MM.1S (cell line): ENCODE results near the gene ACTR2.

Experiments used
- EZH2 ChIP-seq: fragments of 300-600 bp; sonication (generic); optimal IDR thresholded peaks from 2 replicates; pipeline ENCODE3; 2017; ENCODE audit warnings: low read depth, mild to moderate bottlenecking, antibody characterized with exemption, low read length, mixed read lengths
- EZH2phosphoT487 ChIP-seq: fragments of 300-600 bp; sonication (generic); IDR thresholded peaks from 2 replicates; pipeline ENCODE4 v1.6.1; 2018; ENCODE audit warnings: antibody characterized with exemption, low read length
- TF ChIP-seq, protein P1 (sequence below): fragments of 300-600 bp; sonication (generic); IDR thresholded peaks from 2 replicates; pipeline ENCODE4 v1.5.1; 2016; ENCODE audit warnings: antibody characterized with exemption, low read length, mixed read lengths

DNA sequence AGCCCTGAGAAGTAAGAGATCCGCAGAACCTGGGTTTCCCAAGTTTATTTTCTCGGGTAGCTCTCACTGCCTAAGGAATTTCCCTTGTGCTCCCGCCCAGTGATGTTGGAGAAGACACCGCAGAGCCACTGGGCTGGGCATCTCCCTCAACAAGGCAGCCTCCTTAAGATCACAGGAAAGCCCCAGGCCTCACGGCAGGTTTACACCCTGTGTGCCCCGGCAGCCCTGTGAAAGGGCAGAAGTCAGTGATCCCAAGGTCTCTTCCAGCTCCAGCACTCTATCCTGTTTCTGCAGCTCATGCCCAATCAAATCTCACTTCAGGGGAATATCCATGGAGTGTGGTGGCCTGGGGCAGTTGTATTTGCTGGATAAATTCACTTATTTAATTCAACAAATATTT lies 66.5 kb downstream of the ACTR2 start:
- TF ChIP-seq, protein P1, sequence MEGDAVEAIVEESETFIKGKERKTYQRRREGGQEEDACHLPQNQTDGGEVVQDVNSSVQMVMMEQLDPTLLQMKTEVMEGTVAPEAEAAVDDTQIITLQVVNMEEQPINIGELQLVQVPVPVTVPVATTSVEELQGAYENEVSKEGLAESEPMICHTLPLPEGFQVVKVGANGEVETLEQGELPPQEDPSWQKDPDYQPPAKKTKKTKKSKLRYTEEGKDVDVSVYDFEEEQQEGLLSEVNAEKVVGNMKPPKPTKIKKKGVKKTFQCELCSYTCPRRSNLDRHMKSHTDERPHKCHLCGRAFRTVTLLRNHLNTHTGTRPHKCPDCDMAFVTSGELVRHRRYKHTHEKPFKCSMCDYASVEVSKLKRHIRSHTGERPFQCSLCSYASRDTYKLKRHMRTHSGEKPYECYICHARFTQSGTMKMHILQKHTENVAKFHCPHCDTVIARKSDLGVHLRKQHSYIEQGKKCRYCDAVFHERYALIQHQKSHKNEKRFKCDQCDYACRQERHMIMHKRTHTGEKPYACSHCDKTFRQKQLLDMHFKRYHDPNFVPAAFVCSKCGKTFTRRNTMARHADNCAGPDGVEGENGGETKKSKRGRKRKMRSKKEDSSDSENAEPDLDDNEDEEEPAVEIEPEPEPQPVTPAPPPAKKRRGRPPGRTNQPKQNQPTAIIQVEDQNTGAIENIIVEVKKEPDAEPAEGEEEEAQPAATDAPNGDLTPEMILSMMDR = no peak
- TF ChIP-seq EZH2 (no peak), EZH2phosphoT487 (no peak)
